Peyer's patch (tissue), 4 donors: ENCODE results near the gene DPP4. TPM values are rescaled to one million over a fixed set of nuclear protein-coding genes. Genes with fewer than 3 reads are reported as not detected.

Experiments
- DNase-seq, 3 donors: peaks; one replicate each; pipeline ENCODE4 v3.0.0-alpha.2; 2017 to 2019
- H3K27ac ChIP-seq, 4 donors: fragments of 200-600 bp; sonication (generic); one replicate each; pipeline ENCODE4 v1.5.1; 2016 to 2019
- H3K27me3 ChIP-seq, 2 donors: fragments of 200-600 bp; sonication (generic); one replicate each; pipeline ENCODE4 v1.5.1; 2019
- H3K36me3 ChIP-seq, 3 donors: fragments of 200-600 bp; sonication (generic); one replicate each; pipeline ENCODE4 v1.5.1; 2016 to 2019
- H3K4me1 ChIP-seq, 4 donors: fragments of 200-600 bp; sonication (generic); one replicate each; pipeline ENCODE4 v1.5.1; 2016 to 2019
- H3K4me3 ChIP-seq, 4 donors: fragments of 200-600 bp; sonication (generic); 1 replicate in 3 of 4; 2 replicates in 1 of 4; pipeline ENCODE4 v1.5.1; 2016 to 2019; ENCODE audit warnings: mild to moderate bottlenecking in 1 of 4
- H3K9me3 ChIP-seq, 4 donors: fragments of 200-600 bp; sonication (generic); one replicate each; pipeline ENCODE4 v1.5.1; 2016 to 2019; ENCODE audit warnings: mild to moderate bottlenecking in 1 of 4
- CTCF ChIP-seq, 6 experiments: fragments of 450-650 bp in 4 of 6; fragments of 200-600 bp in 2 of 6; sonication (generic) in 1 of 6; IDR thresholded peaks; one replicate each; pipeline ENCODE4 v1.5.1; 2017 to 2019; ENCODE audit warnings: antibody characterized with exemption in 6 of 6, mild to moderate bottlenecking in 3 of 6, moderate library complexity in 1 of 6
- POLR2A ChIP-seq, 2 donors: fragments of 450-650 bp; IDR thresholded peaks; one replicate each; pipeline ENCODE4 v1.5.1; 2017; ENCODE audit warnings: antibody characterized with exemption in 2 of 2, mild to moderate bottlenecking in 2 of 2, moderate library complexity in 2 of 2
- small RNA-seq, 2 donors: library from RNA; depleted of rRNA; stranded (forward); fragments of <200 nt; gene quantifications; one replicate each; pipeline ENCODE3, GENCODE V24; 2016
- total RNA-seq, 4 donors: library from RNA; depleted of rRNA; stranded (reverse); fragments of >200 nt; gene quantifications; one replicate each; pipeline ENCODE4 v1.1.0, GENCODE V29; 2016

The DPP4 gene
- total RNA-seq, 4 donors from 2014 or later: 17.3 to 447 (median 178) TPM

GRCh38 chr2:161946489-161947107 lies 127.4 kb downstream of the DPP4 start:
- no peak overlapping the region for H3K27ac ChIP-seq
- DNase-seq: no peak
- no peaks in the 10 kb centered on the region for H3K9me3 ChIP-seq
- H3K27me3 ChIP-seq: no peaks in the 10 kb centered on the region
- no peak overlapping the region for H3K4me3 ChIP-seq
- TF ChIP-seq POLR2A (IDR thresholded peaks at IDR 0.05) (no peak), CTCF (IDR thresholded peaks at IDR 0.05) (peak in 5 of 6 experiments; percentile 11 to 58 (median 51))
- H3K36me3 ChIP-seq: no peaks in the 10 kb centered on the region
- no peaks in the 10 kb centered on the region for H3K4me1 ChIP-seq

GRCh38 chr2:161943011-161943410 lies 131.0 kb downstream of the DPP4 start:
- TF ChIP-seq CTCF (IDR thresholded peaks at IDR 0.05) (no peak), POLR2A (IDR thresholded peaks at IDR 0.05) (no peak)
- no peak overlapping the region for H3K27ac ChIP-seq
- DNase-seq: no peak
- H3K27me3 ChIP-seq: no peaks in the 10 kb centered on the region
- no peaks in the 10 kb centered on the region for H3K9me3 ChIP-seq
- no peaks in the 10 kb centered on the region for H3K36me3 ChIP-seq
- no peak overlapping the region for H3K4me3 ChIP-seq
- H3K4me1 ChIP-seq: no peaks in the 10 kb centered on the region

Small RNAs within 50 kb of the gene (small RNA-seq; reads per million reads assigned to genes)
- gene TIMM8AP1: 0 reads per million in 2 donors

Other genes starting within 250 kb of the DPP4 start
- 100 to 1,000 TPM in 2 of 4 donors, 10 to 100 TPM in 1, 1 to 10 TPM in 1; 5.0 to 209 (median 88.5) TPM for gene GCG, start 78.0 kb upstream of the DPP4 start, total RNA-seq
- 1 to 10 TPM in 3 of 4 donors, not detected in 1; 1.9 to 2.6 (median 2.3) TPM for gene FAP, start 169.2 kb upstream of the DPP4 start, total RNA-seq
- 10 to 100 TPM; 25.4 to 68.5 (median 30.6) TPM for gene IFIH1, start 244.5 kb upstream of the DPP4 start, total RNA-seq